RPMI7951 (cell line): ENCODE measurements around the gene AKAP9. TPM values are rescaled to one million over a fixed set of nuclear protein-coding genes. Genes with fewer than 3 reads are reported as not detected.
"Not testable (repeated sequence)": the region's sequence is repeated elsewhere in the genome, so short reads cannot be mapped to it uniquely, and the experiment has no call there.

Experiments
- DNase-seq: peaks from one replicate; pipeline ENCODE4 v3.0.0-alpha.2; 2012; ENCODE audit warnings: low read depth
- total RNA-seq: library from RNA; depleted of rRNA; stranded (reverse); fragments of >200 nt; shearing (Covaris generic); gene quantifications from 2 replicates; pipeline ENCODE4 v1.2.3, GENCODE V29; 2014

AKAP9 gene
- total RNA-seq, 1 experiment from 2014 or later, result 22.3 TPM

GRCh38 chr7:92006046-92006445, 65.4 kb downstream of the AKAP9 start:
- DNase-seq, result no peak

GRCh38 chr7:92010215-92010614, 69.6 kb downstream of the AKAP9 start:
- DNase-seq, result peak; percentile 7

- no peak for DNase-seq
Observed at GRCh38 chr7:92013611-92014010, 72.9 kb downstream of the AKAP9 start.

- no peak for DNase-seq
Observed at GRCh38 chr7:92020636-92021035, 80.0 kb downstream of the AKAP9 start.

GRCh38 chr7:92025260-92025659, 84.6 kb downstream of the AKAP9 start:
- DNase-seq, result peak; percentile 48

- DNase-seq, result not testable (repeated sequence)
Observed at GRCh38 chr7:92026635-92027034, 86.0 kb downstream of the AKAP9 start.

GRCh38 chr7:92027128-92027527, 86.5 kb downstream of the AKAP9 start:
- DNase-seq, result not testable (repeated sequence)

- no peak for DNase-seq
Observed at GRCh38 chr7:92028226-92028625, 87.6 kb downstream of the AKAP9 start.

GRCh38 chr7:92028686-92029085, 88.0 kb downstream of the AKAP9 start:
- no peak for DNase-seq

- DNase-seq, result no peak
Observed at GRCh38 chr7:92034116-92034515, 93.5 kb downstream of the AKAP9 start.

- no peak for DNase-seq
Observed at GRCh38 chr7:92035576-92035975, 94.9 kb downstream of the AKAP9 start.

- DNase-seq, result no peak
Observed at GRCh38 chr7:92039900-92040299, 99.2 kb downstream of the AKAP9 start.

GRCh38 chr7:92042056-92042737, 101.5 kb downstream of the AKAP9 start:
- no peak for DNase-seq

- no peak for DNase-seq
Observed at GRCh38 chr7:92043098-92043497, 102.4 kb downstream of the AKAP9 start.

- DNase-seq, result no peak
Observed at GRCh38 chr7:92043637-92044036, 103.0 kb downstream of the AKAP9 start.

GRCh38 chr7:92044148-92044547, 103.5 kb downstream of the AKAP9 start:
- DNase-seq, result no peak

- no peak for DNase-seq
Observed at GRCh38 chr7:92044940-92045339, 104.3 kb downstream of the AKAP9 start.

GRCh38 chr7:92051655-92052054, 111.0 kb downstream of the AKAP9 start:
- no peak for DNase-seq

- DNase-seq, result no peak
Observed at GRCh38 chr7:92052159-92052558, 111.5 kb downstream of the AKAP9 start.

GRCh38 chr7:92052684-92053083, 112.0 kb downstream of the AKAP9 start:
- no peak for DNase-seq

- DNase-seq, result no peak
Observed at GRCh38 chr7:92053312-92053711, 112.7 kb downstream of the AKAP9 start.

- no peak for DNase-seq
Observed at GRCh38 chr7:92056286-92056685, 115.6 kb downstream of the AKAP9 start.

- DNase-seq, result no peak
Observed at GRCh38 chr7:92057375-92057774, 116.7 kb downstream of the AKAP9 start.

- no peak for DNase-seq
Observed at GRCh38 chr7:92058040-92058439, 117.4 kb downstream of the AKAP9 start.
